LNCaP clone FGC (cell line): ENCODE data around the gene CARS1.

Source experiments
- DNase-seq: peaks from one replicate; pipeline ENCODE4 v3.0.0-alpha.2; 2011; ENCODE audit warnings: low read depth
- H3K4me3 ChIP-seq: 2 replicates; pipeline ENCODE4 v1.5.1; 2011; ENCODE audit warnings: mild to moderate bottlenecking, low read depth, low read length, control low read depth
- CTCF ChIP-seq: IDR thresholded peaks from 2 replicates; pipeline ENCODE4 v1.5.1; 2012; ENCODE audit warnings: mild to moderate bottlenecking; ENCODE audit not compliant: control insufficient read depth, insufficient read depth; ENCODE audit errors: extremely low read depth

Gene CARS1

GRCh38 chr11:2954263-2954662 lies 103.0 kb downstream of the CARS1 start:
- H3K4me3 ChIP-seq: no peak overlapping the region
- no peak for DNase-seq
- no peak for TF ChIP-seq CTCF

GRCh38 chr11:2952290-2952689 lies 104.9 kb downstream of the CARS1 start:
- no peak for TF ChIP-seq CTCF
- DNase-seq: no peak
- H3K4me3 ChIP-seq: no peak overlapping the region

- DNase-seq: no peak
- no peak overlapping the region for H3K4me3 ChIP-seq
- TF ChIP-seq CTCF: no peak
These were observed 105.8 kb downstream of the CARS1 start for GRCh38 chr11:2951231-2952110.
